Lung (tissue), 12 donors: ENCODE data around the gene AHCTF1. TPM values are rescaled to one million over a fixed set of nuclear protein-coding genes. Genes with fewer than 3 reads are reported as not detected.
"Not testable (repeated sequence)": the region's sequence is repeated elsewhere in the genome, so short reads cannot be mapped to it uniquely, and the experiment has no call there.

Source experiments
- ATAC-seq: fragments of 200-7000 bp; cut with Tn5 transposase; one replicate; pipeline ENCODE4 v1.9.1; 2020; ENCODE audit warnings: moderate number of reproducible peaks; ENCODE audit not compliant: insufficient read depth, low FRiP score
- DNase-seq, 3 donors: peaks; one replicate each; pipeline ENCODE4 v3.0.0-alpha.2; 2013 to 2017
- H3K27ac ChIP-seq, 2 donors: one replicate each; pipeline ENCODE4 v1.5.1; 2013; ENCODE audit warnings: mild to moderate bottlenecking in 2 of 2, moderate library complexity in 2 of 2, control low read depth in 1 of 2, inconsistent platforms in 1 of 2, low read depth in 1 of 2, low read length in 1 of 2
- H3K27me3 ChIP-seq, 3 donors: one replicate each; pipeline ENCODE4 v1.5.1; 2013; ENCODE audit warnings: low read length in 2 of 3; ENCODE audit not compliant: control insufficient read depth in 3 of 3, insufficient read depth in 3 of 3
- H3K36me3 ChIP-seq, 4 donors: one replicate each; pipeline ENCODE4 v1.5.1; 2013; ENCODE audit warnings: low read length in 4 of 4, mild to moderate bottlenecking in 1 of 4, moderate library complexity in 1 of 4; ENCODE audit not compliant: control insufficient read depth in 4 of 4, insufficient read depth in 4 of 4
- H3K4me1 ChIP-seq, 5 donors: one replicate each; pipeline ENCODE4 v1.5.1; 2013; ENCODE audit warnings: low read length in 5 of 5, mild to moderate bottlenecking in 2 of 5, moderate library complexity in 1 of 5; ENCODE audit not compliant: control insufficient read depth in 5 of 5, insufficient read depth in 5 of 5
- H3K4me3 ChIP-seq: one replicate; pipeline ENCODE4 v1.5.1; 2013; ENCODE audit warnings: mild to moderate bottlenecking, control low read depth, moderate library complexity
- H3K9ac ChIP-seq, 2 donors: one replicate each; pipeline ENCODE4 v1.5.1; 2013; ENCODE audit warnings: low read length in 2 of 2, control low read depth in 1 of 2; ENCODE audit not compliant: insufficient read depth in 1 of 2
- H3K9me3 ChIP-seq, 4 donors: one replicate each; pipeline ENCODE4 v1.5.1; 2013; ENCODE audit warnings: low read length in 3 of 4, mild to moderate bottlenecking in 1 of 4, moderate library complexity in 1 of 4; ENCODE audit not compliant: control insufficient read depth in 4 of 4, insufficient read depth in 3 of 4
- CTCF ChIP-seq: IDR thresholded peaks from 2 replicates; pipeline ENCODE4 v1.5.1; 2012; ENCODE audit warnings: mild to moderate bottlenecking; ENCODE audit errors: control extremely low read depth, extremely low read depth
- WGBS, 2 donors: extraction: QIAGEN DNeasy Blood & Tissue Kit; methylation state at CpG; one replicate each; pipeline ENCODE4 v1.1.7; 2013; 5-methylcytosine and 5-hydroxymethylcytosine counted together
- polyA plus RNA-seq, 2 donors: library from polyadenylated mRNA; stranded (reverse); fragments of 200-250 nt; gene quantifications; one replicate each; pipeline ENCODE4 v1.2.1, GENCODE V29; 2013
- total RNA-seq, 2 donors: library from RNA; depleted of rRNA in 1 of 2; stranded (reverse); fragments of >200 nt in 1 of 2; gene quantifications; one replicate each; pipeline ENCODE4 v1.2.1, GENCODE V29; 2014 to 2021
- donor health status: control.
- donor health status: control.
- donor health status: Bipolar disorder and iron deficiency.
- donor health status: healthy.
- donor health status: DM: yes; HTN: yes; CAD: no.

AHCTF1 gene
- total and polyA plus RNA-seq, 4 donors, result 7.9 to 44.3 (median 22.2) TPM

- WGBS, 2 donors, result 47 to 100% methylated on average over 1 of the region's 1 CpG
- no peak overlapping the region for H3K9ac ChIP-seq
- peaks cover 0 to 2% (median 0%) of the 10 kb centered on the region in 5 donors for H3K4me1 ChIP-seq
- DNase-seq, result no peak
- H3K27me3 ChIP-seq, result no peaks in the 10 kb centered on the region
- no peak for TF ChIP-seq CTCF
- no peaks in the 10 kb centered on the region for H3K36me3 ChIP-seq
- peaks cover 0 to 4% (median 2%) of the 10 kb centered on the region in 4 donors for H3K9me3 ChIP-seq
- H3K4me3 ChIP-seq, result no peak overlapping the region
- no peak overlapping the region for H3K27ac ChIP-seq
- ATAC-seq, result no peak
Observed at GRCh38 chr1:246825557-246826175, 106.1 kb downstream of the AHCTF1 start.

- ATAC-seq (no peak), DNase-seq (no peak)
- no peak for TF ChIP-seq CTCF
- H3K4me3 ChIP-seq, result no peak overlapping the region
- peaks cover 0 to 5% (median 0%) of the 10 kb centered on the region in 5 donors for H3K4me1 ChIP-seq
- no peak overlapping the region for H3K27ac ChIP-seq
- no peak overlapping the region for H3K9ac ChIP-seq
- 84 to 98% methylated on average over 2 of the region's 2 CpGs for WGBS, 2 donors
- H3K36me3 ChIP-seq, result no peaks in the 10 kb centered on the region
- H3K27me3 ChIP-seq, result no peaks in the 10 kb centered on the region
- peaks cover 0 to 4% (median 2%) of the 10 kb centered on the region in 4 donors for H3K9me3 ChIP-seq
Observed at GRCh38 chr1:246824541-246824940, 107.2 kb downstream of the AHCTF1 start.

- not testable (repeated sequence) for H3K4me3 ChIP-seq, H3K36me3 ChIP-seq, H3K4me1 ChIP-seq, ATAC-seq, H3K9me3 ChIP-seq, DNase-seq, H3K9ac ChIP-seq, H3K27ac ChIP-seq, H3K27me3 ChIP-seq
- 88 to 91% methylated on average over 7 of the region's 7 CpGs for WGBS, 2 donors
Observed at GRCh38 chr1:246822154-246822553, 109.6 kb downstream of the AHCTF1 start.

GRCh38 chr1:246820666-246821065 is 111.1 kb downstream of the AHCTF1 start:
- Histone ChIP-seq H3K4me1 (peaks cover 0 to 5% (median 0%) of the 10 kb centered on the region in 5 donors), H3K27ac (no peak overlapping the region), H3K36me3 (no peaks in the 10 kb centered on the region), H3K4me3 (no peak overlapping the region), H3K9ac (no peak overlapping the region), H3K27me3 (no peaks in the 10 kb centered on the region), H3K9me3 (peaks cover 0 to 2% (median under 1%) of the 10 kb centered on the region in 4 donors)
- no peak for TF ChIP-seq CTCF
- WGBS, 2 donors, result 71 to 91% methylated on average over 7 of the region's 7 CpGs
- DNase-seq (no peak), ATAC-seq (no peak)

GRCh38 chr1:246817778-246818177 is 114.0 kb downstream of the AHCTF1 start:
- WGBS, 2 donors, result 65 to 89% methylated on average over 3 of the region's 9 CpGs
- not testable (repeated sequence) for H3K4me3 ChIP-seq, H3K9ac ChIP-seq, H3K36me3 ChIP-seq, H3K27me3 ChIP-seq, H3K4me1 ChIP-seq, H3K27ac ChIP-seq, H3K9me3 ChIP-seq
- ATAC-seq, result peak; percentile 53
- peak in 2 of 3 donors; percentile 18 to 27 for DNase-seq
